Gastroesophageal sphincter (tissue), 4 donors: Measurements from ENCODE around the gene CRCP. TPM values are rescaled to one million over a fixed set of nuclear protein-coding genes. Genes with fewer than 3 reads are reported as not detected.

ENCODE experiments used
- ATAC-seq: fragments of 150-250 bp; one replicate; pipeline ENCODE4 v1.9.1; 2016; ENCODE audit warnings: mild to moderate bottlenecking, moderate library complexity
- H3K27ac ChIP-seq, 4 donors: fragments of 200-600 bp; sonication (generic) in 3 of 4; 1 replicate in 3 of 4; 2 replicates in 1 of 4; pipeline ENCODE4 v1.5.1; 2016 to 2019
- H3K27me3 ChIP-seq: fragments of 200-600 bp; sonication (generic); one replicate; pipeline ENCODE4 v1.5.1; 2019
- H3K36me3 ChIP-seq, 2 donors: fragments of 200-600 bp; sonication (generic); one replicate each; pipeline ENCODE4 v1.5.1; 2019; ENCODE audit warnings: control low read depth in 1 of 2
- H3K4me1 ChIP-seq, 3 donors: fragments of 200-600 bp; sonication (generic); 1 replicate in 2 of 3; 2 replicates in 1 of 3; pipeline ENCODE4 v1.5.1; 2016 to 2019; ENCODE audit warnings: control low read depth in 2 of 3
- H3K4me3 ChIP-seq, 2 donors: fragments of 200-600 bp; sonication (generic); one replicate each; pipeline ENCODE4 v1.5.1; 2019; ENCODE audit warnings: mild to moderate bottlenecking in 1 of 2, moderate library complexity in 1 of 2
- H3K9me3 ChIP-seq, 3 donors: fragments of 200-600 bp; sonication (generic); one replicate each; pipeline ENCODE4 v1.5.1; 2017 to 2019; ENCODE audit warnings: control low read depth in 2 of 3
- CTCF ChIP-seq, 4 experiments: fragments of 200-600 bp in 2 of 4; fragments of 450-650 bp in 2 of 4; sonication (generic) in 1 of 4; IDR thresholded peaks; one replicate each; pipeline ENCODE4 v1.5.1; 2017 to 2019; ENCODE audit warnings: antibody characterized with exemption in 4 of 4, mild to moderate bottlenecking in 2 of 4, moderate library complexity in 2 of 4
- EP300 ChIP-seq: sonication (generic); formaldehyde crosslinking; IDR thresholded peaks from one replicate; pipeline ENCODE4 v1.6.1; 2017; ENCODE audit warnings: antibody characterized with exemption, mild to moderate bottlenecking
- POLR2A ChIP-seq, 2 donors: fragments of 450-650 bp; IDR thresholded peaks; one replicate each; pipeline ENCODE4 v1.6.1; 2017; ENCODE audit warnings: antibody characterized with exemption in 2 of 2, mild to moderate bottlenecking in 2 of 2, moderate library complexity in 1 of 2
- POLR2AphosphoS5 ChIP-seq: sonication (generic); formaldehyde crosslinking; IDR thresholded peaks from one replicate; pipeline ENCODE4 v1.6.1; 2017; ENCODE audit warnings: antibody characterized with exemption
- WGBS, 2 donors: methylation state at CpG; one replicate each; pipeline ENCODE4 v1.1.5; 2018; ENCODE audit warnings: low coverage in 1 of 2; 5-methylcytosine and 5-hydroxymethylcytosine counted together
- total RNA-seq, 4 donors: library from RNA; depleted of rRNA; stranded (reverse); fragments of >200 nt; gene quantifications; one replicate each; pipeline ENCODE4 v1.1.0, GENCODE V29; 2016

Gene CRCP
- total RNA-seq, 4 donors from 2014 or later: 42.8 to 75.8 (median 59.0) TPM

- peak overlapping the region in 3 of 4 donors; percentile 71 to 80 (median 78) for H3K27ac ChIP-seq
- WGBS, 2 donors: 100% methylated on average over 4 of the region's 11 CpGs; no CpG with 5 or more reads in 1 of the 2 donors
These were observed 38.0 kb upstream of the CRCP start for GRCh38 chr7:66076462-66077329.

DNA sequence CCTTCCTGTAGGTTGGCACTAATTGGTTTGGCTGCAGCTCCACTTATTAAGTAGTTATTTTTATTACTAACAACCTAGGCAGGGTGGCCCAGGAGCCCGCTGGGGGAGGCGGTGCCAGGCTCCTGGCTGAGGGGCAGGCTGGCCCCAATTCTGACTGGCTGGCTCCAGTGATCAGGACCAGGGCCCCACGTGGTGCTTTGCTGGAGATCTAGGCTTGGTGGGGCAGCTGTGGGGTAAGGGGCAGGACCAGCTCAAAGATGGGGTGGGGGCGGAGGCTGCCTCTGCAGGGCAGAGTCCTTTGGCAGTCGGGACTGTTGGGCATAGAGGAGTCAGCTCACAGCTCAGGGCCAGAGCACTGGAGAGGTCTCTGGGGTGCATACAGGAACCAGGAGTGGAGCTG, 36.6 kb upstream of the CRCP start:
- Histone ChIP-seq H3K27me3 (no peaks in the 10 kb centered on the region), H3K4me1 (peaks cover 0 to 30% (median 12%) of the 10 kb centered on the region in 3 donors), H3K36me3 (peaks cover 0 to 49% of the 10 kb centered on the region in 2 donors), H3K9me3 (no peaks in the 10 kb centered on the region), H3K27ac (no peak overlapping the region), H3K4me3 (no peak overlapping the region)
- TF ChIP-seq POLR2AphosphoS5 (no peak), POLR2A (IDR thresholded peaks at IDR 0.05) (no peak), EP300 (no peak), CTCF (IDR thresholded peaks at IDR 0.05) (no peak)
- ATAC-seq: no peak
- 100% methylated on average over 1 of the region's 5 CpGs; no CpG with 5 or more reads in 1 of the 2 donors for WGBS, 2 donors

More at GRCh38 chr7:66076462-66077329, 38.0 kb upstream of the CRCP start:
- H3K27me3 ChIP-seq: no peaks in the 10 kb centered on the region
- TF ChIP-seq POLR2AphosphoS5 (no peak), CTCF (IDR thresholded peaks at IDR 0.05) (no peak), POLR2A (IDR thresholded peaks at IDR 0.05) (no peak), EP300 (no peak)
- H3K4me3 ChIP-seq: peak overlapping the region; percentile 65 to 72
- H3K36me3 ChIP-seq: peaks cover 0 to 35% of the 10 kb centered on the region in 2 donors
- H3K4me1 ChIP-seq: peaks cover 0 to 30% (median 12%) of the 10 kb centered on the region in 3 donors
- ATAC-seq: no peak
- H3K9me3 ChIP-seq: no peaks in the 10 kb centered on the region

DNA sequence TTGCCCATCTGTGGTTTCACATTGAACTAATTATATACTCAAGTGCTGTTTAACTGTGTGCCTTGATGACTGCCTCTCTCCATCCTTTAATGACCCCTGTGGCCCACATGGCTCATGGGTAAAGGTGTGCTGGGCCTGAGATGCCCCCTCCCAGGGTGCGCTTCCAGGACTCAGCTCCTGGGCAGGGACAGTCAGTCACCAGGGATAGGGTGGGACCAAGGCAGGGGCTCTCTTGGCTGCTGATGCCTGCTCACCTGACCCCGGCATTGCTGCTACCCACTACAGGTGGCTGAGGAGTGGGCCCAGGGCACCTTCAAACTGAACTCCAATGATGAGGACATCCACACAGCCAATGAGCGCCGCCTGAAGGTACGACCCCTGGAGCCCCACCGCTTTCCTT, 32.6 kb upstream of the CRCP start:
- Histone ChIP-seq H3K36me3 (peaks cover 0 to 89% of the 10 kb centered on the region in 2 donors), H3K4me3 (no peak overlapping the region), H3K4me1 (peaks cover 0 to 13% (median 2%) of the 10 kb centered on the region in 3 donors), H3K27ac (no peak overlapping the region), H3K27me3 (no peaks in the 10 kb centered on the region), H3K9me3 (no peaks in the 10 kb centered on the region)
- TF ChIP-seq POLR2A (IDR thresholded peaks at IDR 0.05) (no peak), POLR2AphosphoS5 (no peak), EP300 (no peak), CTCF (IDR thresholded peaks at IDR 0.05) (no peak)
- 100% methylated on average over 2 of the region's 6 CpGs; no CpG with 5 or more reads in 1 of the 2 donors for WGBS, 2 donors
- no peak for ATAC-seq

GRCh38 chr7:66082886-66083415, 31.7 kb upstream of the CRCP start:
- ATAC-seq: no peak
- H3K27me3 ChIP-seq: no peaks in the 10 kb centered on the region
- peaks cover 0 to 4% (median 0%) of the 10 kb centered on the region in 3 donors for H3K4me1 ChIP-seq
- WGBS, 2 donors: 50 to 80% methylated on average over 1 of the region's 16 CpGs
- no peak for TF ChIP-seq POLR2AphosphoS5
- TF ChIP-seq CTCF (IDR thresholded peaks at IDR 0.05): no peak
- no peak for TF ChIP-seq POLR2A (IDR thresholded peaks at IDR 0.05)
- TF ChIP-seq EP300: no peak
- H3K27ac ChIP-seq: no peak overlapping the region
- no peaks in the 10 kb centered on the region for H3K9me3 ChIP-seq
- H3K36me3 ChIP-seq: peaks cover 0 to 96% of the 10 kb centered on the region in 2 donors
- H3K4me3 ChIP-seq: no peak overlapping the region
